Stimulated activated CD4-positive, alpha-beta T cell treated with anti-CD3 and anti-CD28 coated beads, Interleukin-15, amount 100 ng/mL, for 1 hour (primary cell): Measurements from ENCODE around the gene CDC37.

Experiments
- DNase-seq, 2 donors: peaks; one replicate each; pipeline ENCODE4 v3.0.0-alpha.2; 2020; ENCODE audit warnings: low read depth in 1 of 2, low spot score in 1 of 2

CDC37 gene

DNA sequence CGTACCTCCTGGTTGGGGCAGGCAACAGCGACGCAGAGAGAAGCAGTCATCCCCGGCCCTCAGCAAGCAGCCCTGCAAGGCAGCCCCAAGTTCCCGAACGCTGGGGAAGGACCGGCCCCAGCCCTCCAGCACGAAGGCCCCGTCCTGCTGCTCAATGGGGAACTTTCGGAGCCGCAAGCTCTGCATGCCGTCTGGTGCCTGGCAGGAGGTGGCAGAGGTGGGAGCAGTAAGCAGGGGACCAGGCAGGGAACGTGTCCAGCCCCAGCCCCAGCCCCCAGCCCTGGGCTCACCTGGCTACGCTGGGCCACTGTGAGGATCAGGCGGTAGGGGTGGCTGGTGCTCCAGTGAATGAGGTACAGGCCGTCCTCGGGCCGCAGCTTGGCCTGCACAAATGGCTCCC, 41.1 kb downstream of the CDC37 start:
- DNase-seq, result no peak

- no peak for DNase-seq
Observed at GRCh38 chr19:10361569-10362011, 41.8 kb downstream of the CDC37 start.

GRCh38 chr19:10356431-10356830, 46.9 kb downstream of the CDC37 start:
- no peak for DNase-seq

DNA sequence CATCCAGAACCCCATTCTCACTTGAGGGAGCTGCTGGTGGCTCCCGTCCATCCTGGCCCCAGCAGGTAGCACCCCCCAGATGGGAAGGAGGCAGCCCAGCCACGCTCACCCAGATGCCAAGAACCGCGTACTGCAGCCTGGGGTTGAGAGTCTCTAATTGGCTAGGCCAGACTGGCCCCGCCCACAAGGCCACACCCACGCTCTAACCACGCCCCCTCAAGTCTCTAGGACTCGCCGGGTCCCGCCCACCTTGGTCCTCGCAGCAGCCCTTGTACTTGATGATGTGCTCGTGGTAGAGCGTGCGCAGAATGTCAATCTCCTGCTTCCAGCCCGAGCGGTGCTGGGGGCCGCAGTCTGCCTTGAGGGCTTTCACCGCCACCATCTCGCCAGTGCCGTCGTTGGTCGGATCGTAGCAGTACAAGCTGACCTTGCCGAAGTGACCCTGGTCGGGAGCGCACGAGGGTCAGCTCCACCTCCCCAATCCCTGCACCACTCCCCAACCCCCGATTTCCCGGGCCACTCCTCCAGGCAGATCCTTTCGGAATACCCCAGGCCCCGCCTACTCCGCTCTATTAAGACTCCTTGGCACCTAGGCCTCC, 49.5 kb downstream of the CDC37 start:
- peak in 1 of 2 donors; percentile 43 for DNase-seq

GRCh38 chr19:10352764-10353671, 50.3 kb downstream of the CDC37 start:
- no peak for DNase-seq

GRCh38 chr19:10346509-10346908, 56.8 kb downstream of the CDC37 start:
- no peak for DNase-seq

DNA sequence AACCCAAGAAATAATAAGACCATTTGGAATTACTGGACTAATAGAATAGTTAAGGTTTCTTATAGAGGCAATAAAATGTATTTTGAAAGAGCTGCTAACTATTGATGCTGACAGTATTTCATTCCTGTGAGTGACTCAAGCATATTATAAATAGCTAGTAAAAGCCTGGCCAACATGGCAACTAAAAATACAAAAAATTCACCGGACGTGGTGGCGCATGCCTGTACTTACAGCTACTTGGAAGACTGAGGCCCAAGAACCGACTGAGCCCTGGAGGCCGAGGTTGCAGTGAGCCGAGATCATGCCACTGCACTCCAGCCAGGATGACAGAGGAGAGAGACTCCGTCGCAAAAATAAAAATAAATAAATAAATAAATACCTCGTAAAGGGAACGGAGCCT, 58.6 kb downstream of the CDC37 start:
- DNase-seq, result no peak

- no peak for DNase-seq
Observed at GRCh38 chr19:10343495-10343894, 59.8 kb downstream of the CDC37 start.
